ENCODE measurements around the gene ITLN2.

DNA sequence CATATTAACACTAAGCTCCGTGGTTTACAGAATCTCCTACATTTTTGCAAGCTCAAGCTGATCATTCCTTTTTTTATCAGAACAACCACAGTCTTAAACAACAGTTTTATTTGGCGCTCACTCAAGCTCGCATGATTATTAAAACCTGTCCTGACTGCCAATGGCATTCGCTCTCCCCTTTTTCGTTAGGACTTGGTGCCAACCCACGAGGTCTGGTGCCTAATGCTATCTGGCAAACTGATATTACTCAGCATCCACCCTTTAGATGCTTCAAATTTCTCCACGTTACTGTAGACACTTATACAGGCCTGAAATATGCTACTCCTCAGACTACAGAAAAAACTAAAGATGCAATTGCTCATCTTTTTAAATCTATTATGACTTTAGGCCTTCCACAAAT lies 46.6 kb downstream of the ITLN2 start:
- TF ChIP-seq CTCF (IDR thresholded peaks at IDR 0.05) (no peak), POLR2A (IDR thresholded peaks at IDR 0.05) (no peak)
